ENCODE data around the gene ARSD.
"Not testable (repeated sequence)": the region's sequence is repeated elsewhere in the genome, so short reads cannot be mapped to it uniquely, and the experiment has no call there.

- not testable (repeated sequence) for TF ChIP-seq EZH2 (IDR thresholded peaks at IDR 0.05); POLR2AphosphoS5 (IDR thresholded peaks at IDR 0.05; ENCODE audit: borderline replicate concordance, low read depth, low read length); FOXP2 (optimal IDR thresholded peaks at IDR 0.05; ENCODE audit: control extremely low read depth, extremely low read length, insufficient read depth)
Observed at GRCh38 chrX:2978639-2979038, 49.5 kb upstream of the ARSD start.

Data from SK-N-MC (cell line).